ENCODE data around the gene NINJ1.

The NINJ1 gene

GRCh38 chr9:93084471-93084881 is 49.6 kb downstream of the NINJ1 start:
- TF ChIP-seq, protein P1, sequence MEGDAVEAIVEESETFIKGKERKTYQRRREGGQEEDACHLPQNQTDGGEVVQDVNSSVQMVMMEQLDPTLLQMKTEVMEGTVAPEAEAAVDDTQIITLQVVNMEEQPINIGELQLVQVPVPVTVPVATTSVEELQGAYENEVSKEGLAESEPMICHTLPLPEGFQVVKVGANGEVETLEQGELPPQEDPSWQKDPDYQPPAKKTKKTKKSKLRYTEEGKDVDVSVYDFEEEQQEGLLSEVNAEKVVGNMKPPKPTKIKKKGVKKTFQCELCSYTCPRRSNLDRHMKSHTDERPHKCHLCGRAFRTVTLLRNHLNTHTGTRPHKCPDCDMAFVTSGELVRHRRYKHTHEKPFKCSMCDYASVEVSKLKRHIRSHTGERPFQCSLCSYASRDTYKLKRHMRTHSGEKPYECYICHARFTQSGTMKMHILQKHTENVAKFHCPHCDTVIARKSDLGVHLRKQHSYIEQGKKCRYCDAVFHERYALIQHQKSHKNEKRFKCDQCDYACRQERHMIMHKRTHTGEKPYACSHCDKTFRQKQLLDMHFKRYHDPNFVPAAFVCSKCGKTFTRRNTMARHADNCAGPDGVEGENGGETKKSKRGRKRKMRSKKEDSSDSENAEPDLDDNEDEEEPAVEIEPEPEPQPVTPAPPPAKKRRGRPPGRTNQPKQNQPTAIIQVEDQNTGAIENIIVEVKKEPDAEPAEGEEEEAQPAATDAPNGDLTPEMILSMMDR (conservative IDR thresholded peaks at IDR 0.05): no peak
- H3K27ac ChIP-seq: no peak overlapping the region

DNA sequence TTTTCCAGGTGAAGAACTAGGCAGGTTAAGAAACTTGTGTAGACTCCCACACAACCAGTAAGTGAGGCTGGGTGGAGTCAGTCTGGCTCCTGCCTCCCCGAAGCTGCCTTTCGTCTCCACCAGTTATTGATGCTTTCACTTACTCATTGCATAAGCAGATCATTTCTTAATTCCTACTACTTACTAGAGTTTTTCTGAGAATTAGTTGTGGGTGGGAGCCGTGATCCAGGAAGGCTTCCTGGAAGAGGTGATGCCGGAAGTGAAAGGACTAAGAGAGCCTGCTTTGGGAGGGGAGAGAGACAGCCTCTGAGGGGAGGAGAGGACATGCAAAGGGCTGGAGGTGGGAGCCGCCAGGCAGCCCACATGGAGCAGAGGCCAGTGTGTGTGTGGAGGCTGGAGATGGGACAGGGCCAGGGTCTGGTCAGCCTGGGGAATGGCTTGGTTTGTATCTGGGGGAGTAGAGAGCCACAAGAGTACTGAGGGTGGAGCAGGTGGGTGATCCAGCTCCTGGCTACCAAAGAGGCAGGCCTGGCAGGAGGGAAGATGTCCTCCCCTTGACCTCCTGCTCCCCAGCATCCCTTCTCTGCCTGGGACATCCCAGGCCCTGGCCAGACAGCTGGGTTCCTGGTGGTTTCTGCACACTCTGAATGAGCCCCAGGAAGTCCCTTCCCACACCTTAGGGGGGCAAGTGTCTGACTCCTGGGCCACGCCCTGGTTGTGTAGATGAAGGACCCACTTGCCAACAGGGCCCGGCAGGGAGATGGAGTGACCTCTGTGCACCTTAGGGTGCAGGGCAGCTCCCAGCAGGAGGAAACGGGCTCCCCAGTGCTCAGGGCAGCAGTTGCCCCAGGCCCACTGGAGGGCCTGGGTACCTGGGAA is 50.2 kb downstream of the NINJ1 start:
- TF ChIP-seq, protein P1 (conservative IDR thresholded peaks at IDR 0.05): no peak
- no peak overlapping the region for H3K27ac ChIP-seq

DNA sequence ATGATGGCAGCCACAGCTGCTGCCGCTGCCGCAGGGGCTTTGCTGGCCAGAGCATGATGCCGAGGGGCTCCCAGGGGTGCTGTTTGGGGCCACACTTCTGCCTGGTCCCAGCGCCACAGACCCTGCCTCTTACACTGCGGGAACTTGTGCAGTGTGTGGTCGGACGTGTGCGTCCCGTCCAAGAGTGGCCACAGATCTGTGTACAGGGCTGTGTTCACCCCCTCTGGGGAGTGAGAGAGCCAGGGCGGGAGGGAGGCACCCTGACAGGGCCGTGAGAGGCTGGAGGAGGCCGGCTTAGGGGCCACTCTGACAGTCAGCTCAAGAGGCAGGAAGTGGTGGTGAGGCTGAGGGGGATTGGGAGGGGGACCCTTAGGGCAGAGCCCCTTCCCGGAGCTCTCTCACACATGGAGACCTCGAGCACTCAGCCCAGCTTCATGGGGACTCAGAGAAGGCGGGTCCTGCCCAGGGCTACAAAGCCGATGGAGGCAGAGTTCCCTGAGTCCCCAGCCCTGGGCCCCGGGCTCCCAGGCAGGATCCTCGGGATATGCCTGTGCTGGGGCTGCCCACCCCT is 51.1 kb downstream of the NINJ1 start:
- no peak overlapping the region for H3K27ac ChIP-seq
- TF ChIP-seq, protein P1 (conservative IDR thresholded peaks at IDR 0.05): no peak

- no peak overlapping the region for H3K27ac ChIP-seq
- TF ChIP-seq, protein P1 (conservative IDR thresholded peaks at IDR 0.05): no peak
Observed at GRCh38 chr9:93081931-93082330, 52.1 kb downstream of the NINJ1 start.

GRCh38 chr9:93081081-93081529 is 52.9 kb downstream of the NINJ1 start:
- no peak overlapping the region for H3K27ac ChIP-seq
- TF ChIP-seq, protein P1 (conservative IDR thresholded peaks at IDR 0.05): no peak

DNA sequence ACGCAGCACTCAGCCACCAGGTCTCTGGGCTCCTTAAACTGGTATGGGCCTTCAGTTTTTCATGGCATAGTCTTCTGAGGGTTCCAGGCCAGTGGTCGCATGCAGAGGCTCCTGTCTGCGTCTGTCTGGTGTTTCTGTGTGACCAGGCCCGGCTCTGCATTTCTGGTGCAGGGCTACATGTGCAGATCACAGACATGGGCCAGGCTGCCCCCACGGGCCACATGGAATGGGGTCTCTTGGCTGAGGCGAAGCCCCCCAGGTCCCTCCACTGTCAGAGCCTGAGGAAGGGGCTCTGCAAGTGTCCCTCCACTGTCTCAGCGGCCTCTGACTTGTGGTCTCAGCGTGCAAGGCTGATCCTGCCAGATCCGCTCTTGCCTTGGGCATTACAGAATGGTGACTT is 53.6 kb downstream of the NINJ1 start:
- no peak overlapping the region for H3K27ac ChIP-seq
- TF ChIP-seq, protein P1 (conservative IDR thresholded peaks at IDR 0.05): no peak

- H3K27ac ChIP-seq: no peak overlapping the region
- TF ChIP-seq, protein P1 (conservative IDR thresholded peaks at IDR 0.05): no peak
Observed at GRCh38 chr9:93079371-93079770, 54.7 kb downstream of the NINJ1 start.
